ENCODE data around the gene TMC2.

The TMC2 gene

DNA sequence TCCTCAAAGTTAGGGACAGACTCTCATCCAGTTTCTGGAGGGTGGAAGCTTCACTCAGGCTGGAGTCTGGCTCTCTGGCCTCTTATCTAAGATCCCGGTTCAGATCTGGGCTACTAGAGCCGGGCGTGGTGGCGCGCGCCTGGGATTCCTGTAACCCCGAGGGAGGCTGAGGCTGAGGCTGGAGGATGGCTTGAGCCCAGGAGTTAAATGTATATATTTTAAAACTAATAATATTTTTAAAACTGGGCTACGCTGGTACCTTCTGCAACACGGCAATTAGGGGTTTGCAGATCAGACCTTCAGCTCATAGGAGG, 26.9 kb upstream of the TMC2 start:
- FAIRE-seq, result no peak
- TF ChIP-seq, protein P1, sequence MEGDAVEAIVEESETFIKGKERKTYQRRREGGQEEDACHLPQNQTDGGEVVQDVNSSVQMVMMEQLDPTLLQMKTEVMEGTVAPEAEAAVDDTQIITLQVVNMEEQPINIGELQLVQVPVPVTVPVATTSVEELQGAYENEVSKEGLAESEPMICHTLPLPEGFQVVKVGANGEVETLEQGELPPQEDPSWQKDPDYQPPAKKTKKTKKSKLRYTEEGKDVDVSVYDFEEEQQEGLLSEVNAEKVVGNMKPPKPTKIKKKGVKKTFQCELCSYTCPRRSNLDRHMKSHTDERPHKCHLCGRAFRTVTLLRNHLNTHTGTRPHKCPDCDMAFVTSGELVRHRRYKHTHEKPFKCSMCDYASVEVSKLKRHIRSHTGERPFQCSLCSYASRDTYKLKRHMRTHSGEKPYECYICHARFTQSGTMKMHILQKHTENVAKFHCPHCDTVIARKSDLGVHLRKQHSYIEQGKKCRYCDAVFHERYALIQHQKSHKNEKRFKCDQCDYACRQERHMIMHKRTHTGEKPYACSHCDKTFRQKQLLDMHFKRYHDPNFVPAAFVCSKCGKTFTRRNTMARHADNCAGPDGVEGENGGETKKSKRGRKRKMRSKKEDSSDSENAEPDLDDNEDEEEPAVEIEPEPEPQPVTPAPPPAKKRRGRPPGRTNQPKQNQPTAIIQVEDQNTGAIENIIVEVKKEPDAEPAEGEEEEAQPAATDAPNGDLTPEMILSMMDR (IDR thresholded peaks at IDR 0.05; ENCODE audit: insufficient read depth, missing control alignments), result no peak
- DNase-seq (ENCODE audit: insufficient read length, low spot score), result no peak

DNA sequence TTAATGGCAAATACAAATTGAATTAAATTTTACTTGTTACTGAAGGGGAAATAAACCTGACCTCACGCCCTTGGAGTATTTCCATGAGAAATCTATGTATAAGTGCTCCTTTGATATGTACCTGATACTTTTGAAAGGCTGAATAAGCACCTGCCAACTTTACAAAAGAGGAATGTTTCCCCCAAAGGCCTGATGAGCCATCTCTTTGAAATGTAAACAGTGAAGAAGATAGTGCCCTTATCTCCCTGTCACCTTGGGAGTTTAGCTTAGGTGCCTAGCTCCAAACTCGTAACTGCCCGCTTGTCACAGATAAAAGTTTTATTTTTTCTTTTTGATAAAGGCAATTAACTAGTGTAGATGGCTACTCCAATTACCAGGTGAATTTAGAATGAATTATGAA, 26.6 kb upstream of the TMC2 start:
- TF ChIP-seq, protein P1 (IDR thresholded peaks at IDR 0.05; ENCODE audit: insufficient read depth, missing control alignments), result no peak
- DNase-seq (ENCODE audit: insufficient read length, low spot score) (no peak), FAIRE-seq (no peak)

DNA sequence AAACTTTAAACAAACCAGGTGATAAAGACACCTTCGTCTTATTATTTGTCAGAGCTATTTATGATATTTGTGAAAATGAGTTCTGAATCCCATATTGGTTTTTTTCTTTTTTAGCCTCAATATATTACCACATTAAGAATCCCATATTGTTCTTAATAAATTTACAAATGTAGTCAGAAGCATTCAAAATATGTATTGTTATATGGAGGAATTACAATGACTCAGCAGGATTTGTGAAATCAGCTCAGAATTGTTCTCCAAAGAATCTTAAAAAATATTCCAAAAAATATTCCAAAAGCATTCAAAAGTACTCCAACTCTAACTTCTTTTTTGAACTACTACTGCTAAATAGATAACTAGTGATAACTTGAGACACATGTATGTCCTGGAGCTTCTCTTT, 21.2 kb upstream of the TMC2 start:
- TF ChIP-seq, protein P1 (IDR thresholded peaks at IDR 0.05; ENCODE audit: insufficient read depth, missing control alignments), result no peak
- no peak for FAIRE-seq
- no peak for DNase-seq (ENCODE audit: insufficient read length, low spot score)

DNA sequence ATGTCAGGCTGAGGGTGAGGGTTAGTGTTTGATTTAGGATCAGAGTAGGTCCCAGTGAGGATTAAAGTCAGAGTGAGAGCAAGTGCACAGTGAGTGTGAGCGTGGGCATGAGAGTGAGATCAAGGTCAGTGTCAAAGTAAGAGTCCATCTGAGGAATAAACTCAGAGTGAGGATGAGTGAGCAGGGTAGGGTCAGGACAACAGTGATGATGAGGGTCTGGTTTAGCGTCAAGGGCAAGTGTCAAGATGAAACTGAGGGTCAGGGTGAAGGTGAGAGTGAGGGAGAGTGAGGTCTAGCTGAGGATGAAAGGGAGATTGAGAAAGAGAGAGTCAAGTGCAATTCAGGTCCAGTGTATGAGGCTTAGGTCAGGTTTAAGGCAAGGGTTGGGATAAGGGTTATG, 20.0 kb upstream of the TMC2 start:
- TF ChIP-seq, protein P1 (IDR thresholded peaks at IDR 0.05; ENCODE audit: insufficient read depth, missing control alignments), result no peak
- no peak for DNase-seq (ENCODE audit: insufficient read length, low spot score)
- FAIRE-seq, result no peak

DNA sequence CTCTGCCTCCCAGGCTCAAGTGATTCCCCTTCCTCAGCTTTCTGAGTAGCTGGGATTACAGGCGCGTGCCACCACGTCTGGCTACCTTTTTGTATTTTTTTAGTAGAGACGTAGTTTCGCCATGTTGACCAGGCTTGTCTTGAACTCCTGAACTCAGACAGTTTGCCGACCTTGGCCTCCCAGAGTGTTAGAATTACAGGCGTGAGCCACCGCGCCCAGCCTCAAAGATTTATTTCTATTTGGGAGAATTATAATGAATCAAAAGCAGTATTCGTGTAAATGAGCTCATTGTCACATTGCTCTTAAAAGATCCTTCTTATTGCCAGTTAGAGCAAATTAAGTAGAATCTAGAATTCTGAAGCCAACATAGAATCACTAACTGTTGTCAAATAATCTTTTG, 18.3 kb upstream of the TMC2 start:
- FAIRE-seq (no peak), DNase-seq (ENCODE audit: insufficient read length, low spot score) (no peak)
- TF ChIP-seq, protein P1 (IDR thresholded peaks at IDR 0.05; ENCODE audit: insufficient read depth, missing control alignments), result no peak

DNA sequence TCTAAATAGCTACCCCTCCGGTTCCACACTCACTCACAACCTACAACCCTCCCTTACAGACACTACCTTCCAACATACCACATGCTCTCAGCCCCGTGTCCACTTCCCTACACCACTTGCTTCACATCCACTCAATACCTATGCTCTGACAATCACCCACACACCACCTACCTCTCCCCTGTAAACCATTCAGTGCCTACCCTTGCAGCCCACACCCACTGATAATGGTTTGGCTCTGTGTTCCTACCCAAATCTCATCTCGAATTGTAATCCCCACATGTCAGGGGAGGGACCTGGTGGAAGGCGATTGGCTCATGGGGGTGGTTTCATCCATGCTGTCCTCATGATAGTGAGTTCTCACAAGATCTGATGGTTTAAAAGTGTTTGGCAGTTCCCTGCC, 17.8 kb upstream of the TMC2 start:
- DNase-seq (ENCODE audit: insufficient read length, low spot score), result no peak
- FAIRE-seq, result no peak
- TF ChIP-seq, protein P1 (IDR thresholded peaks at IDR 0.05; ENCODE audit: insufficient read depth, missing control alignments), result no peak

DNA sequence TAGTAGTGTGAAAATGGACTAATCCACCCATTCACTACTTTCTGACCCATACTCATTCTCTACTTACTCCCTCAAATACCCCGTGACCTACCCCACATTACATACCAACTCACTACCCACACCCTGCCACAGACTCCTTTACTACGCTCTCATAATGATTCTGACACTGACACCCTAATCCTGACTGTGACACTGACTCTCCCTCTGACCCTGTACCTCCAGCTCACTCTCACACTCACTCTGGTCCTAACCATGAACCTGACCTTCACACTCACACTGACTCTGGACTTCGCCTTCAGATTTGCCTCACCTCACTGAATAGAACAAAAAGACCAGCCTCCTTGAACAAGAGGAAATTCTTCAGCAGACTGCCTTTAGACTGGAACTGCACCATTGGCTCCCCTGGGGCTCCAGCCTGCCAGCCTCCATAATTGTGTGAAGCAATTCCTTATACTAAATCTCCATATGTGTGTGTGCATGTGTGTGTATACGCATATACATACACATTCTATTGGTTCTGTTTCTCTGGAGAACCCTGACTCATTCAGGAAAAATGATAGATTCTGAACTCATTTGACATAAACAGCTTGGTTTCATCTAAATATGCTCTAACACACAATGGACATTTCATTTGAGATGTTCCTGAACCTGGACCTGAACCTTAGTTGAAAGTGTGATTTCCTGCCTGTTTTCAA, 17.1 kb upstream of the TMC2 start:
- no peak for FAIRE-seq
- no peak for DNase-seq (ENCODE audit: insufficient read length, low spot score)
- TF ChIP-seq, protein P1 (IDR thresholded peaks at IDR 0.05; ENCODE audit: insufficient read depth, missing control alignments), result no peak
